ENCODE measurements around the gene PEMT.

The PEMT gene

DNA sequence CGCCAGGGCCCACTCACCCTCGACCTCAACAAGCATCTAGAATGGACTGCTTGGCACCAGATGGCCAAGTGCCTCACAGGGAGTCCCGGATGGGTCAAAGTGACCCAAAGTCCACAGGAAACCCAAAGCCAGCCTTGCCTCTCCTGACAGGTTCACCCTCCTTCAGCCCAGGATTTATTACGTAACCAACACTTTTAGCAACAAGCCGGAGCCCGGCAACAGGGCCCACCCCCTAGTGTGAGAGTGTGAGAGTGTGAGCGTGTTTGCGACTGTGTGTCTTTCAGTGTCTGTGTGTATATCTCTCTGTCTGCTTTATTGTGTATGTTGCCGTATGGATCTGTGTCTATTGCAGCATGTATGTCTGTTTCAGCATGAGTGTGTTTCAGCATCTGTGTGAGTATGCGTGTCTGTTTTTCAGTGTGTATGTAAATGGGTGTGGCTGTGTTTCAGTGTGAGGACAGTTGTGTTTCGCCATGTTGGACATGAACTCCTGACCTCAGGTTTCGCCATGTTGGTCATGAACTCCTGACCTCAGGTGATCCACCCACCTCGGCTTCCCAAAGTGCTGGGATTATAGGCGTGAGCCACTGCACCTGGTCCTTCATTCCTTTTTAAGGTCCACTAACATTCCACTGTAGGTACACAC lies 13.7 kb upstream of the PEMT start:
- DNase-seq (ENCODE audit: low read depth) = no peak

DNA sequence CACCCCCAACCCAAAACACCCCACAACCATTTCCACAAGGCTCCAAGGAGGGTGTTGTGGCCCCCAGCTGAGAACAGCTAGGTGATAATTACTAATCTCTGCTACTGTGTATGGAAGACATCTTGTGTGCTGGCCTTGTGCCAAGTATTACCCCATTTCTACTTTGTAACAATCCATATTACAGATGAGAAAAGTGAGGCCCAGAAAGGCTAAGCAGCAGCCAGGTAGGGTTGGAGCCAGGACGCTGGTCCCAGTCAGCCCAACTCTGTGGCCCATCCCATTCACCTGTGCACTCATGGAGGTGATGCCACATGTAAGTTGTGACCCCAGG lies 12.4 kb upstream of the PEMT start:
- no peak for DNase-seq (ENCODE audit: low read depth)

DNA sequence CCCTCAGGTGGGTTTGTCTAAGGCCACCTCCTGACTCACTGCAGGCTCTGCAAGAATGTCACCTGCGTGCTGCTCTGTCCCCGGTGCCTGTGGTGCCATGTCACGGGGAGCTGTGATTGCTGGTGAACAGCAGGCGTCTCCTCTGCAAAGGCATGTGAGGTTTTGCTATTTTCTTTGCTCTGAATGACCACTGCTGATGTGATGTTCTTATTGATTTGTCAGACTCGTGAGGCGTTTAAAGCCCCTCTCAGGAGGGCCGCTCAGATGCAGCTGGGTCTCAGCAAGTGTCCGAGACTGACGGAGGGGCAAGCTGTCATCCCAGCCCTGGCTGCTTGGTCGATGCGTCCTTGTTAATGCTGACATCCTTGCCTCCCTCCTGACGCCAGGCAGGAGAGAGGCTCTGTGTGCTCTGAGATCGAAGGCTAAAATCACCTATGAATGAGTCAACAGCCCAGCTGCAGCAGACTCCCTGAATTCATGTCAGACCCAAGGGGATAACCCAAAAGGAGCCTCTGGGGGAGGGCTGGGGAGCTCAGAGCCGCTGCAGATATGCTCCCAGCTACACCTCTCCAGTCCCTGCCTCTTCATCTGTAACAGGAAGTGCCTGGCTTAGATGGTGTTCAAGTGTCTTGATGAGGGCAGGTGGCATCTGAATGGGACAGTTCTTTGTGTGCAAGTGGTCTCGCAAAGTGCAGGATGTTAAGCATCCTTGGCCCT lies 11.8 kb upstream of the PEMT start:
- no peak for DNase-seq (ENCODE audit: low read depth)

DNA sequence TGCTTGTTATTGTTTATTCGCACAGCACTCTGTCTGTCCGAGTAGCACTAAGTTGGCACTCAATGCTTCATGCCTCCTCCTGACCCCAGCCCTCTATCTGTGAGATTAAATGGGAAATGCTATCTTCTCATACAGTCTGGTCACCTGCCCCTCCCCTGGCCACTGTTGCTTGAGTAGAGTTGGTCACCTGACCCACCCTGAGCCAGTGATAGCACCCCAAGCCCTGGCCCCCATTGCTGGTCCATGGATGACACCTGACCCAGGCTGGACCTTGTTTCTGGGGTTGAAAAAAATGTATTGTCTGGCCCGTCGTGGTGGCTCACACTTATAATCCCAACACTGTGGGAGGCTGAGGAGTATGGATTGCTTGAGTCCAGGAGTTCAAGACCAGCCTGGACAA lies 8.5 kb upstream of the PEMT start:
- DNase-seq (ENCODE audit: low read depth) = no peak

DNA sequence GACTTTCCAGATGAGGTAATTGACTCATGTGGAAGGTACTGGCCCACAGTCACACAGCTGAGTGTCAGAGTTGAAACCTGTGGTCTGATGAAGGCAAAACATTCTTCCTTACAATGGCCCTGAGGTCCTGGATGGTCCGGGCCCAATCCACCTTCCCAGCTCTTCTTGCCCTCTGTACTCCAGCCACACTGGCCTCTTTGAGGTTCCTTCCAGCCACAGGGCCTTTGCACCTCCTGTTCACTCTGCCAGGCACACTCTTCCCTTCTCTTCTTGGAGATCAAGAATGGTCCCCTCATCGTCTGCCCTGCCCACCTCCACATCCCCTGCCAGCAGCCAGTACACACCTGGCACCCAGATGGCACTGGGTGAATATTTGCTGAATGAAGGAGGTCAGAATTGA lies 6.5 kb upstream of the PEMT start:
- DNase-seq (ENCODE audit: low read depth) = no peak

DNA sequence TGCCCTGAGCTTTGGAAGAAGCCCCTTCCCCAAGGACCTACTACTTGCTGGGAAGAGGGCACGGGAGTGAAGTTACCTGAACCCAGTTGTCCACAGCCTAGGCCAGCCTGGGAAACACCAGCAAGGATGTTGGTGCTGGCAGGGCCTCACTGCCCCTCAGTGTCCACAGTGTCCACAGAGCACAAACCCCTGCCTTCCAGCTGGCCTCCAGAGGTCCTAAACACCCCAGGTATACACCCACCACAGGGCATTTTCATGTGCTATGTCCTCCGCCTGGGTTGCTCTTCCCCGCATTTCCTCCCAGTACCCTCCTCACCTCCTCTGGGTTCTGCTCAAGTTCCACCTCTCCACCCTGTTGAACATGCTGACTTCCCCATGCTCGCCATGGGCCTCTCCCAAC lies 4.2 kb upstream of the PEMT start:
- no peak for DNase-seq (ENCODE audit: low read depth)

DNA sequence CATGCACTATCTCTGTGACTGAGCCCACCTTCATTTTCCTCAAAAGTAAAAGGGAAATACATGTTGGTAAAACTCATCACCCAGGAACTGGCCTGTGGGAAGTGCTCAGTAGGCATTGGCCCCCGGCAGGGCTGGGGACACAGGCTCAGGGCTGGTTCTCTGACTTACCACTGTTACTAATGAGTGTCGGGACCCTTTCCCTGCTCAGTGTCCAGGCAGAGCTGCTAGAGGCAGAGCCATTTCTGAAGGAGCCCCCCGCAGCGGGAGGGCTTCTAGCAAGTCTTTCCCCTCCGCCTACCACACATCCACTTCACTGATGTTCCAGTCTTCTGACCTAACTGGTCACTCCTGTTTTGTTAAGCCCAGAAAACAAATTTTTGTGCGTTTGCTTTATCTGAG lies 1.7 kb upstream of the PEMT start:
- DNase-seq (ENCODE audit: low read depth) = no peak

DNA sequence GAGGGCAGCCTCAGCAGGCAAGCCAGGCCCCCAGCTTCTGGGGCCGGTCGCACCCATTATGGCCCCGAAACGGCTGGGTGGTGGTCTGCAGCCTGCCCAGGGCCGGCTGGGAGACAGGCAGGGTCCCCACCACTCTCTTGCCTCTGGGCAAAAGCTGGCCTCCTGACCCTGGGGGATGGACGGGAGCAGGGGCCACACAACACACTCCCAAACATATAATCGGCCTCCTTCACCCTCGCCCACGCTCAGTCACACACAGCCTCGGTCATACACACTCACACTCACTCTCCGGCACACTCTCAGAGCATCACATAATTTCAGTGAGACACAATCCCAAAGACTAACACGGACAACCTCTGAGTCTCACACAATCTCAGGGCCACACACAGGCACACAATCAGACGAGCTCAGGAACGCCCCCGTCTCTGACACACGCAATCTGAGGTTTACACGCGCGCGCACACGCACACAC lies 589 bp downstream of the PEMT start:
- no peak for DNase-seq (ENCODE audit: low read depth)

DNA sequence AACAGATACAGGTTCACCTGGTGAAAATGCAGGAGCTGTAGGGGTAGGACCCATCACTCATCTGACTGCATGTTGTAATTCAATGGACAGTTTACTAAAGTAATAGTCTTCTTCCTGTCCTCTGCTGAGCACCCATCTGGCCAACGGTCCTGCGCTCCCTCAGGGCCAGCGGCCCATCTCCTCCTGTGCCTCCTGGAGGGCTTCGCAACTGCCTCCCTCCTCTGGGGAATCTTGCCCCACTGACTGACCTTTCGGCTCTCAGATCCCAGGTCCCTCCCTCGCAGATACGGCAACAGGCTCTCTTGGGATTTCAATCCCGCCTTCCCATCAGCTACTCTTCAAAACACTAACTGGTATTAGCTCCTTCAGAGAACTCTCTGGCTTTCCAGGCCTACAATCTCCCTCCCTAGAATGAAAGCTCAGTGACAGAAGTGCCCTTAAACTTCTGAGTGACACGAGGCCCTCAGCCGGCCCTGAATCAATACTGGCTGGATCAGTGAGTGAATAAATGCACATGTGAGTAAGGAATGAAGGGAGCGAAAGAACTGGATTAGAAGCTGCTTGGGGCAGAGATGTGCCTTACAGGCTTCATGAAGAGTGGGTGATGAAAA lies 1.3 kb downstream of the PEMT start:
- DNase-seq (ENCODE audit: low read depth) = no peak

DNA sequence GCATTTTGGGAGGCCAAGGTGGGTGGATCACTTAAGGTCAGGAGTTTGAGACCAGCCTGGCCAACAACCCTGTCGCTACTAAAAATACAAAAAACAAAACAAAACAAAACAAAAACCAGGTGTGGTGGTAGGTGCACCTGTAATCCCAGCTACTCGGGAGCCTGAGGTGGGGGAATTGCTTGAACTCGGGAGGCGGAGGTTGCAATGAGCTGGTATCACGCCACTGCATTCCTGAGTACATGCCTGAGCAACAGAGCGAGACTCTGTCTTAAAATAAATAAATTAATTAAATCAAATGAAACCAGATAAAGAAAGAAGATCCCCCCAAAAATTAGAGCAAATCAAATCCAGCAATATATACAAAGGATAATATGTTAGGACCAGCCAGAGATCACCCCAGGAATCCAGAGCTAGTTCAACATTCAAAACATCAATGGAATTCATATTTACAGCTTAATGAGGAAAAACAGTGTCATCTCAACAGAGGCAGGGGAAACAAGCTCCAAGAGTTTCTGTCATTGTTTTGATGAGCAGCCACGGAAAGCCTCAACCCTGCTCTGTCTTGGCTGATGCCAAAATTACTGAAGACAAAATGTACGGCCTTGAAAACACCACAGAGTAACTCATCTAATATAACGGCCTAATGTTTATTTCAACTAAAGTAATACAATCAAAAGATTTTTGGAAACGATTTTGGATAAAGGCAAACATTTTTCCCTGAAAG lies 3.7 kb downstream of the PEMT start:
- no peak for DNase-seq (ENCODE audit: low read depth)

DNA sequence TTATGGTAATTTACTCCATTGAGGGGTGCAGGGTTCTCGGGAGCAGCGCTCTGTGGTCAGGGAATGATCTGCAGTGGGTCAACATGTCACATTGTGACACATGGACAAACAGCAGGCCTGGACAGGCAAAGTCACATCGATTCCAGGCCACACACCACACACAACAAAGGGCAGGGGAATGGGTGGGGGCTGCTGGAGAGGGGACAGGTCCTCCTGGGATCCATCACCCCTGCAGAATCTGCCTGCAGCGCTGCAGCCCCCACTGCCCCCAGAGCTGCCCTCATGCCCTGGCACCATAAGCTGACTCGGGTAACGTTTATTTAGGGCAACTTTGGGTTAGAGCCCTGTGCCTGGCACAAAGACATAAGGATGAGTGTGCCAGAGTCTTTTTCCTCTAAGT lies 9.1 kb downstream of the PEMT start:
- no peak for DNase-seq (ENCODE audit: low read depth)

DNA sequence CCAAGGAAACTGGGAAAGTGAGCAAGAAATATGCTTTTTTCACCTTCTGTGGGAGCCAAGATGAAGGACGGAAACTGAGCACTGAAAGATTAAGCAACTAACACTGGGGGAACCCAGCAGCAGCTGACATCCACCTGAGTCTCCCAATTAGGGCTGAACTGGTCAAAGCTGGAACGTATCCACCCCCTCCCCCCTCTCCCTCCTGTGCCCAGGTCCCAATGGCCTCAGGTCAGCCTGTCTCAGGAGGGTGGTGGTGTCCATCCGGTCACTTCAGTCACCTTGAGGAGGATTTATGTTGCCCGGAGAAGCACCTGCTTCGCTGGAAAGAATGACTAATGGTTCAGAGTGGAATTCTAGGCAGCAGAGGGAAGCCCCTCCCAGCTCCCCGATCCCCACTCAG lies 10.0 kb downstream of the PEMT start:
- no peak for DNase-seq (ENCODE audit: low read depth)

DNA sequence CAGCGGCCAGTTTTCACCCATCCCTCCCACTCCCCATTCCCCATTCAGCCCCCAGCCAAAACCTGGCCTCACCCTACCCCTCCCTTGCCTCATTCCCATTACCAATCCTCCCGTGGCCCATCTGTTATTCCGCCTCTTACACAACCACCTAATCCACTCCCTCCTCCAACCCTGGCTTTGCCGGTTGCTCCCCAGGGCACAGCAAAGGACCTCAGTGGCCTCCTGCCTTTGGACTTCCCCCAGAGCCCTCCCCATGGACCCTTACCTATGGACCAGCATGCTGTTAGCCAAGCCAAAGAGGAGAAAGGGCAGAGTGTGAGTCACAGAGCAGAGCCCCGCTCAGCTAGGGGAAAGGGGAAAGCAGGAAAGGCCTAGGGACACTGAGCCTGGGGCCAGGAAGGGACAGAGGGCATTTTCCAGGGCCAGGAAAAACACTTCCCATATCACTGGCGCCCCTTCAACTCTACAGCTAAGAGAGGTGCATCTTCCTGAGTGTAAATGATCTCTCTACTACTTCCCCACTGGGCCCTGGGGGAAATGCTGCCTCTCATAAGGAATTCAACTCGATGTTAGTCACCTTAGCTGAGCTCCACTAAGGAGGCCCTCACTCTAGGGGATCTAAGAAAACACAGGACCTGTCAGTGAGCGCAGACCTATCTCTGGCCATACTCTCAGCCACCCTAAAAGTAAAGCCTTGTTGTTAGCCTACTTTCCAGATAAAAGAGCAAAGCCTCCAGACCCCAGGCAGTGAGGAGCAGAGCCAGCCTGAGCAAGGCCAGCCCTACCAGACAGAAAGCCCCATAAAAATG lies 10.6 kb downstream of the PEMT start:
- no peak for DNase-seq (ENCODE audit: low read depth)

DNA sequence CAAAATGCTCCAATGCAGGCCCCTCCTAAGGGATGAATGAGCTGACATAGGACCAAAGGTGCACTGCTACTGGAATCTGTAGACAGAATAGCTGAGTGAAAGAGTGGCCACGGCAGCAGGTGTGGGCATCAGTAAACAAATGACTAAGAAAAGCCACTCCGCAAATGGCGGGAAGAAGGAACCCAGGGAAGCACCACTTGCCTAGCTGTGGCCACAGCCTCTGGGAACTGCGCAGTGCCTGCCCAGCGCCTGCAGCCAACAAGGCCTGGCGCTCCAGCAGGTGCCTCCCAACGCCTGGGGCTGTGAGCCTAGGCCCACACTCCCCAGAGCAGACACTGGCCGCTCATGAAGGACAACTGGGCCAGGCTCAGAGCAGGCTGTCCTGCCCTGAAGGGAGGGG lies 11.8 kb downstream of the PEMT start:
- DNase-seq (ENCODE audit: low read depth) = no peak

DNA sequence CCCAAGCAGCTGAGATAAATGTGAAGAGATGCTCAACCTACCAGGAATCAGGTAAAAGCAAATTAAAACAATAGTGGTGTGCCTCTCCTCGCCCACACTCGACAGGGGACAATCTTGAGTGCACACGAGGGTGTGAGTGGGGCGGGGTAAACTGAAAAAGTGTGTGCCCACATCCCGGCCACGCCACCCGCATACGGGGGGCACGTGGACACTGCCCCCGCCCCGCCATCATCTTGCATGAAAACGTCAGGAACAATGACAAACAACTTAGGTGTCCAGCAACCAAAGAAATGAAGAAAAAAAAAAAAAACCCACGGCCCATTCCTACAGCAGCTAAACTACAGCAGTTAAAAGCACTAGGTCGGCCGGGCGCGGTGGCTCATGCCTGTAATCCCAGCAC lies 14.1 kb downstream of the PEMT start:
- no peak for DNase-seq (ENCODE audit: low read depth)

DNA sequence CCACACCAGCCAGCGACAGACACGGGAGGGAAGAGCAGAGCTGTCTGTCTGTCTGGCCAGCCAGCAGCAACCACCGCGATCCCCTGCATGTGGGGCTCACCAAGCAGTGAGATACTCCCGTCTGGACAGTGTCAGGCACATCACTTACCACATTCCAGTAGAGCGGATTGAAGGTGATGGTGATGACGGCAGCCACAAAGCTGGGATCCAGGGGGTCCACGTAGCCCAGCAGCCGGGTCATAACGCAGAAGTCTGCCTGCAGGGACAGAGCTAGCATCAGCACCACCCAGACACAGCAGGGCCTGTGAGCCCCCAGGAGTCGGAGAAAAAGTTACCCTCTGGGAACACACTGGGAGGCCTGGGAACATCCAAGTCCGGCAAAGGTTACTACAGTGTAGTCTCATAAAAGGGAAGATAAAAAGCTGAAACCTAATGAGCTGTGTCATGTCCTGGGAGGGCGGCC lies 14.7 kb downstream of the PEMT start:
- no peak for DNase-seq (ENCODE audit: low read depth)

DNA sequence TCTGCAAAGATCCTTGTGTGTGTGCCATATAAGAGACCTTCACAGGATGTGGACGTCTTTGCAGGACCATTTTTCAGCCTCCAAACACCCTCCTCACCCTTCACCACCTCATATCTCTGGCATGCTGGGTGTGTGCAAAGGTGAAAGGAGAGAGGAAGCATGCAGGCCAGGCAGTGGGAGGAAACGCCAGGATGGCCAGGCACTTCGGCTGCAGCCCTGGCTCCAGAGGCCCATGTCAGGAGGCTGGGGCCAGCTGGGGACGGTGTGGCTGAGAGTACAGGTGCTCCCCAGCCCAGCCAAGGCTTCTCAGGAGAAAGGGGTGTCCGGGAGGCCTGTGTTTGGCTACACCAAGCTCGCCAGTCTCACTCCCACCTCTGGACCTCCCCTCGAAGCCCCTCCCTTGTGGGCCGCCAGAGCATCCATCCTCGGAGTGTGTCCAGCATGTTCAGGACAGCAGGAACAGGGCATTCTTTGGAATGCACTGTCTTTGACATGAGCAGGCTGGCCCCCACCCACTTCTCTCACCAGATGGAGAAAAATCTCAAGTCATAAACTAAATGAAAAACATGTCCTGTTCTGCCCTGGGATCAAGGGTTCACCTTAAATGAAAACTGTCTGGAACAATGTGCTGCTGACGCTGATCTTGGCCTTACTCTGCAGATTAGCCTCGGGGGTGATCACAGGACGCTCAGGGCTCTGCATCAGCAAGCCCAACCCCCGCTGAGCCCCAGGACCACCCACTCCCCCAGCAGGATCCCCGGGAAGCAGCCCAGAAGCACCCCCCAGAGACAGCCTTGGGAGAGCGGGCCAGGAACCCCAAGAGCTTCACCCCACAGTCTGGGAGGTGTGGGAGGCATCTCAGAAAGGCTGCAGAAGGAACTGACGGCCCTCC lies 15.9 kb downstream of the PEMT start:
- DNase-seq (ENCODE audit: low read depth) = no peak

DNA sequence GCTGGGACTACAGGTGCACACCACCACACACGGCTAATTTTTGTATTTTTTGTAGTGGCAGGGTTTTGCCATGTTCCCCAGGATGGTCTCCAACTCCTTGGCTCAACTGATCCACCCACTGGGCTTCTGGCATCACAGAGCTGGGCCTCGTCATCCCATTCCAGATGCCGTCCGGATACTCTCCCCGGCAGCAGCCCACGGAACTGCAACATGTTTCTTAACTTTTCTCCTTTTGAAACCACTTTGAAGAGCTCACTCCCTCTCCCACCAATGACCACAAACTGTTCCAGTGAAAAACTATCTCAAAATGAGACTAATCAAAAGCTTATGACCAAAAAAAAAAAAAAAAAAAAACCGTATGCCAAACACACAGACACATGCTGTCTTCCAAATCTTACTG lies 17.6 kb downstream of the PEMT start:
- DNase-seq (ENCODE audit: low read depth) = no peak

DNA sequence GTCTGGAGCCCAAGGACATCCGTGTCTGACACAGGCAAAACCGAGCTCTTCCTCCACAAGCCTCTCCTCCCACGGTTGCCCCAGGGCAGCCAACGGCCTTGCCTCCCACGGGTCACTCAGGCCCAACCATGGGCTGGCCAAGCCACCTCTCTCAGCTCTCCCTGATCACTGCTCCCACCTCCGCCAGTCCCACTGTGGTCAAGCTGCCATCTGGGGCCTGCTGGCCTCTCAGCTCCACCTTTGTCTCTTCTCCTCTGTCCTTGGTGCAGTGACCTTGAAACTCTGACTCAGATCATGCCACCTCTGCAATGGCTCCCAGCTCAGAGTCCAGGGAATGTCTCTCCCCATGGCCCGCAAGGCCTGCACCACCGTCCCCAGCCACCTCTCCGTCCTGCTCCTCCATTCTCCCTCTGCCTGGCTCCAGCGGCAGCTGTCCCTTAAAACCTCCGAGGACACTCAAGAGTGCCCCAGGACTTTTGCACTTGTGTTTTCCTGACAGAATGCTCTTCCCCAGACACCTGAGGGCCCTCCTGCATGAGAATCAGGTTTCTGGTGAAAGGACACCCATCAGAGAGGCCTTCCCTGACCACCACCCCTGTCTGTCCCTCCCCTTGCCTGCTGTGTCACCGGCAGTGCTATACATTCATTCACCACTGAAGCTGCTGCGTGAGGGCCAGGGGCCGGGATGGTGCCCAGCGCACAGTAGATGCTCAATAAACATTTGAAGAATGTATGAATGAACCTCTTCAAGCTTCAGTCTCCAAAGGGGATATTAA lies 19.3 kb downstream of the PEMT start:
- no peak for DNase-seq (ENCODE audit: low read depth)
